ENCODE data around the gene MPV17L2.

DNA sequence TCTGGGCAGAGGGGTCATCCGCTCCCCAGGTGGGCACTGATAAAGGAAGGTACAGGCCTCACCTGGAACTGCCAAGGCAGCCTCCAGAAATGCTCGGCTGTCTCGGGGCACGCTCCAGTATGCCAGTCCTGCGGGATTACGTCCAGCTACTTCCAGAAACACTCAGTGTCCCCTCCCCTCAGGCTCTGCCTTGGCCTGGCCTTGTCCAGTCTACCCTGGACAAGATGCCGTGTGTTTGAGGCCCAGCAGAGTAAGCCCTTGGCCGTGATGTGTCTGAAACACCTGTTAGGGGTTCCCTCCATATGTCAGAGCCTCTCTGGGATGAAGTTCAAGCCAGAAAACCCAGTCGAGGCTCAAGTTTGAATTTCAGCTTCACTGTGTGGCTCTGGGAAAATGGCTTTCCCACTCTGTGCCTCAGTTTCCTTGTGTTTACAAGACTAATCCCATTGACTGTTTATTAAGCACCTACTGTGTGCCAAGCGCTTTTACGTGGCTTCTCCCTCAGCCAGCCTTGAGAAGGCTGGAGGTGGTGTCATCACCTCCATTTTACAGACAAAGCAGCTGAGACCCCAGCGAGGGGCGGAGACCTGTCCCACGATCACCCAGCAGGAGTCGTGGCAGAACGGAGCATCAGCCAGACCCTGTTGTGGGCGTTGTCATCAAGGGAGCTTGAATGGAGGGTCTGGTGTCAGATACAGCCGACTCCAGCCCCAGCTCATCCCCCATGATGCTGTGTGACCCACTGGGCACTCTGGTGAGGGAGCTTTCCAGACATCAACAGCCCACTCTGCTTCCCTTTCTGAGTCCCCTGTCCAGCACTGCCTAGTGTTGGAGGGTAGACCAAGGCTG is 42.0 kb upstream of the MPV17L2 start:
- no peak for TF ChIP-seq POU6F1 (CRISPR knock-in tag; IDR thresholded peaks at IDR 0.05; ENCODE audit: borderline replicate concordance, low read depth)
- no peak for TF ChIP-seq RARB (CRISPR knock-in tag; IDR thresholded peaks at IDR 0.05)
- TF ChIP-seq ZNF70 (CRISPR knock-in tag; IDR thresholded peaks at IDR 0.05), result no peak
- no peak for TF ChIP-seq BACH2 (CRISPR knock-in tag; IDR thresholded peaks at IDR 0.05; ENCODE audit: borderline replicate concordance)
- no peak for TF ChIP-seq CREB5 (CRISPR knock-in tag; IDR thresholded peaks at IDR 0.05; ENCODE audit: low read depth)
